GM21786 (cell line): ENCODE data around the gene SPARCL1.
A peak's percentile ranks its signal among the peaks of the same experiment; 100 is the strongest.
"Not testable (repeated sequence)": the region's sequence is repeated elsewhere in the genome, so short reads cannot be mapped to it uniquely, and the experiment has no call there.

ENCODE experiments used
- ATAC-seq: cut with Tn5 transposase; IDR thresholded peaks from one replicate; pipeline ENCODE4 v1.9.1; 2021; ENCODE audit not compliant: unreplicated experiment

The SPARCL1 gene

GRCh38 chr4:87502580-87503238, 26.5 kb downstream of the SPARCL1 start:
- no peak for ATAC-seq

- ATAC-seq, result peak; percentile 31
Measured at GRCh38 chr4:87500092-87500462, 29.1 kb downstream of the SPARCL1 start.

GRCh38 chr4:87499403-87500091, 29.6 kb downstream of the SPARCL1 start:
- peak; percentile 69 for ATAC-seq

GRCh38 chr4:87498446-87498900, 30.7 kb downstream of the SPARCL1 start:
- peak; percentile 70 for ATAC-seq

- no peak for ATAC-seq
Measured at GRCh38 chr4:87497578-87497977, 31.6 kb downstream of the SPARCL1 start.

- no peak for ATAC-seq
Measured at GRCh38 chr4:87497159-87497558, 32.0 kb downstream of the SPARCL1 start.

- no peak for ATAC-seq
Measured at GRCh38 chr4:87493115-87493514, 36.1 kb downstream of the SPARCL1 start.

GRCh38 chr4:87491851-87492250, 37.3 kb downstream of the SPARCL1 start:
- ATAC-seq, result not testable (repeated sequence)

GRCh38 chr4:87491436-87491835, 37.7 kb downstream of the SPARCL1 start:
- no peak for ATAC-seq

- no peak for ATAC-seq
Measured at GRCh38 chr4:87490664-87491369, 38.4 kb downstream of the SPARCL1 start.

GRCh38 chr4:87489678-87490077, 39.5 kb downstream of the SPARCL1 start:
- no peak for ATAC-seq

GRCh38 chr4:87488666-87489065, 40.5 kb downstream of the SPARCL1 start:
- ATAC-seq, result not testable (repeated sequence)

GRCh38 chr4:87483247-87483646, 45.9 kb downstream of the SPARCL1 start:
- not testable (repeated sequence) for ATAC-seq

- no peak for ATAC-seq
Measured at GRCh38 chr4:87481377-87481776, 47.8 kb downstream of the SPARCL1 start.

- ATAC-seq, result no peak
Measured at GRCh38 chr4:87478732-87479250, 50.4 kb downstream of the SPARCL1 start.

GRCh38 chr4:87476934-87477333, 52.2 kb downstream of the SPARCL1 start:
- ATAC-seq, result no peak

GRCh38 chr4:87469390-87469789, 59.8 kb downstream of the SPARCL1 start:
- no peak for ATAC-seq

- ATAC-seq, result no peak
Measured at GRCh38 chr4:87465739-87466366, 63.3 kb downstream of the SPARCL1 start.

- ATAC-seq, result no peak
Measured at GRCh38 chr4:87462102-87462501, 67.1 kb downstream of the SPARCL1 start.

GRCh38 chr4:87461281-87461700, 67.9 kb downstream of the SPARCL1 start:
- no peak for ATAC-seq

- no peak for ATAC-seq
Measured at GRCh38 chr4:87458913-87459312, 70.3 kb downstream of the SPARCL1 start.
